UCSD-AML1 (cell line): ENCODE measurements around the gene PCGF6.
"Not testable (repeated sequence)": the region's sequence is repeated elsewhere in the genome, so short reads cannot be mapped to it uniquely, and the experiment has no call there.

Experiments
- DNase-seq: peaks from one replicate; lab custom pipeline; 2025; ENCODE audit not compliant: unreplicated experiment; lab: John Stamatoyannopoulos, UW

Gene PCGF6, protein sequence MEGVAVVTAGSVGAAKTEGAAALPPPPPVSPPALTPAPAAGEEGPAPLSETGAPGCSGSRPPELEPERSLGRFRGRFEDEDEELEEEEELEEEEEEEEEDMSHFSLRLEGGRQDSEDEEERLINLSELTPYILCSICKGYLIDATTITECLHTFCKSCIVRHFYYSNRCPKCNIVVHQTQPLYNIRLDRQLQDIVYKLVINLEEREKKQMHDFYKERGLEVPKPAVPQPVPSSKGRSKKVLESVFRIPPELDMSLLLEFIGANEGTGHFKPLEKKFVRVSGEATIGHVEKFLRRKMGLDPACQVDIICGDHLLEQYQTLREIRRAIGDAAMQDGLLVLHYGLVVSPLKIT

DNA sequence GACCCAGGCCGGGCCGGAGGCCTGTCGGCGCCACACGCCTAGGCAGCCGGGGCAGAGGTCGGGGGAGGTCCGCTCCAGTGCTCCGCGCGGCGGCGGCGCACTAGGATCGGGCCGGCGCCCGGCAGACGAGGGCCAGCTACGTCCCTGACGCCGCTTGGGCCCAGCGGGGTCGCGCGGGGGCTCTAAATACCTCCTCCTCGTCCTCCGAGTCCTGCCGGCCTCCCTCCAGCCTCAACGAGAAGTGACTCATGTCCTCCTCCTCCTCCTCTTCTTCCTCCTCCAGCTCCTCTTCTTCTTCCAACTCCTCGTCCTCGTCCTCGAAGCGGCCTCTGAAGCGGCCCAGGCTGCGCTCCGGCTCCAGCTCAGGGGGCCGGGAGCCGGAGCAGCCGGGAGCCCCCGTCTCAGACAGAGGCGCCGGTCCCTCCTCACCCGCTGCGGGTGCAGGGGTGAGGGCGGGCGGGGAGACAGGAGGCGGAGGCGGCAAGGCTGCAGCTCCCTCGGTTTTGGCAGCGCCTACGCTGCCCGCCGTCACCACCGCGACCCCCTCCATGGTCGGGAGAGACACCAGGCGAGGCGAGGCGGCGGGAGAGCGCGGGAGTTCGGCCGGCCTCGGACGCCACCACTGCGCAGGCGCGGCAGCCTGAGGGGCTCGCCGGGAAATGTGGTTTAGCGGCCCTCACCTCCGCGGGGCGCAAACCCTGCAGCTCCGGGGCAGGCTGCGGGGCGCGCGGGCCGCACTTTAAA lies at the start of gene PCGF6:
Gene PCGF6, minus strand, starts transcription at position 624 of the 744 bp plus-strand sequence. Its CDS starts 74 bp downstream, at position 550.
- DNase-seq, result peak; percentile 86

DNA sequence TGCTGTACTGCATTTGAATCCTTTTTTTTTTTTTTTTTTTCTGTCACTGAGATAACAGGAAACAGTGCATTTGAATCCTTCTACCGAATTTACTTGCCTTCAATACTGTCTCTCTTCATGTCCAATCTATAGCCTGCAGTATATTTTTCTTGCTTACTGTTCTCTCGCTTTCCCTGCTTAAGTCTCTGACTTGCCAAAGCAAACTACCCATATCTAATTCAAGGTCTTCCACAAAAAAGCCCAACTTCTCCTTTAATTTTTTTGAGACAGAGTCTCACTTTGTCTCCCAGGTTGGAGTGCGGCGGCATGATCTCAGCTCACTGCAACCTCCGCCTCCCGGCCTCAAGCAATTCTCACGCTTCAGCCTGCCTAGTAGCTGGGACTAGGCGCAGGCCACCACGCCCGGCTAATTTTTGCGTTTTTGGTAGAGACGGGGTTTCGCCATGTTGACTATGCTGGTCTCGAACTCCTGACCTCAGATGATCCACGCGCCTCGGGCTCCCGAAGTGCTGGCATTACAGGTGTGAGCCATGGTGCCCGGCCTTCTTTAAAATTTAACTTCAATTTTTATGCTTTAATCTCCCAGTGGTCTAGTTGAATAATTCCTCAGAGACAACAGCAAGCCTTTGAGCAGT lies 46.4 kb upstream of the PCGF6 start:
- no peak for DNase-seq

DNA sequence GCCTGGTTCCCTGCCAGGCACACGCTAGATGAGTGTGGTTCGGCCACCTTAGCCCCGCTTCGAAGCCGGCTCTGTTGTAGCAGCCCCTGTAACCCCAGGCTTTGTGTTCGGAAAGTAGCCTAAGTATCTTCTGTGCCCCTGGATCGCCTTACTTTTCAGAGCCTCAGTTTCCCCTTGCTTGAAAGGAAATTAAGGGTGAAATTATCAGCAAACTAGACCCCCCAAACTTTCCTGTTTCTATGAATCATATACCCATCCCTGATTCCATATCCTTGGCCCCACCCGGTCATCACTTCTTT lies 45.8 kb upstream of the PCGF6 start:
- DNase-seq, result no peak

DNA sequence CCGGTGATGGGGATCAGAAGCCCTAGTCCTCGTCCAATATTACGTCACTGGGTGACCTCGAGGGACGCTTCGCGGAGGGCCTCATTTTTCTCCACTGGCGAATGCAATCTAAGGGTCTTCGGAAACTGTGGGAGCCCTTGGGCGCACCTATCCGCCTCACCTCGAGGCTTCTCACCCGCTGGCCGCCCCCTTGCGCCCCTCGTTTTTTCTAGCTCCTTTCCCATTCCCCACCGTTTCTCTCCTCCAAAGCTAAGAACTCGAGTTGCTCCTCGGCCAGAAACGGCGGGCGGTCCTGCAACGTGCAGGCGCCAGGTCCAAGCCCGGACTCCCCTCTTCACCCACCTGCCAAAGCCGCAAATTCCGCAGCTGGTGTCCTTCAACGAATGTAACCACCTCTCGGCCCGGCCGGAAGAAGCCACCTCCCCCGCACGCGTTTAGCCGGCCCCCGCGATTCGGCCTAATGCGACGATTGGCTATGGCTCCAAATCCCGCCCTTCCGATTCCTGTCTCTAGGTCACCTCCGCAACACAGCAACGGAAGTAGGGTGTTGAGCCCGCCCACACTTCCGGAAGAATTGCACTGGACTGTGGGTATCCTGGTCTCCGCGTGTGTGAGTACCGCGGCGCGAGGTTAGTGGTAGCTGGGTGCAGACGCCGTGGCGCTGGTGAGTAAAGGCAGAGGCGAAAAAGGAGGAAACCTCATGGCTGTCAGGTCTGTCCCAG lies 45.3 kb upstream of the PCGF6 start, which contains the start of the genes ATP5MK and PDCD11:
Gene ATP5MK, minus strand, starts transcription at position 409 of the 722 bp plus-strand sequence. CDS start 4,018 bp downstream, outside the sequence.
Gene PDCD11, plus strand, starts transcription at position 560 of the 722 bp plus-strand sequence. CDS start 1,801 bp downstream, outside the sequence.
- peak; percentile 97 for DNase-seq

DNA sequence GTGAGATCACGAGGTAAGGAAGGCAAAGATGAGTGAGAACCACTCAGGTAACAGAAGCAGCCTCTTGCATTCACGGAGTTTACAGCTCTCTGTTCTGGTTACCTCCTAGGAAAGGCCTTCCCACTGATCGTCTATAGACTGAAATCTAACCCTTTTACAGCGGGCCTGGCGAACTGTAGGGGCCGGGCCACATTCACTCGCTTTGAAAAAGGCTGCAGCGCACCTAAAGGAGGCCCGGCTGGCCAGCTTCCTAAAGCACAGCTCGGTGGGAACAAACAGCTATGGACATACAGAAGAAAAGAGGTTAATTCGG lies 44.8 kb upstream of the PCGF6 start:
- peak; percentile 36 for DNase-seq

DNA sequence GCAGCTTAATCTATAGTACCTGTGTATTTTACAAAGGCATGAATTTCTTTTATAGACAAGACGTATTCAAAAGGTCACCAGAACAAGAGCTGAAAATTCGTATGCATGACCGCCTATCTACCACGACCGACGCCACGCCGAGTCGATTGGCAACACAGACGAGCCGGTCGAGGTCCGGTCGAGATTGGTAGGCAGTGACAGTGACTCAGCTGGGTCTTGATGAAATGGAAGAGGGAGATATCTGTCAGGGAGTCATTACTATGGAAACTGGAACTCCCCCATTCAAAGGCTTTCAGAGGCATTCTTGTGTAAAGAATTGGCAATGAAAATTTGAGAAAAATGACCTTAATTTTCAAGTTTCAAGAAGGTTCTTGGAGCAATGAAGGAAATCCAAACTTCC lies 43.2 kb upstream of the PCGF6 start:
- no peak for DNase-seq

DNA sequence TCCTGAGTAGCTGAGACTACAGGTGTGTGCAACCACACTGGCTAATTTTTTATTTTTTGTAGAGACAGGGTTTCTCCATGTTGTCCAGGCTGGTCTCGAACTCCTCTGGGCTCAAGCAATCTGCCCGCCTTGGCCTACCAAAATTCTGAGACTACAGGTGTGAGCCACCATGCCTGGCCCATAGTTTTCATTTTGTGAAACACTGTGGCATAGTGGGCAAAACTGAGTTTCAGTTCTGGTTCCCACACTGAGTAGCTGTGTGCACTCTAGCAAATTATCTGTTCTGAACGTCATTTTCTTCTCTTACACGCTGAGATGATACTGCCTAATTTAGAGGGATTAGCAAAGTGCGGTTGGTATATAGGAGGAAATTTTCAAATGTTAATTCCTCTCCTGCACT lies 31.8 kb upstream of the PCGF6 start:
- DNase-seq, result no peak

DNA sequence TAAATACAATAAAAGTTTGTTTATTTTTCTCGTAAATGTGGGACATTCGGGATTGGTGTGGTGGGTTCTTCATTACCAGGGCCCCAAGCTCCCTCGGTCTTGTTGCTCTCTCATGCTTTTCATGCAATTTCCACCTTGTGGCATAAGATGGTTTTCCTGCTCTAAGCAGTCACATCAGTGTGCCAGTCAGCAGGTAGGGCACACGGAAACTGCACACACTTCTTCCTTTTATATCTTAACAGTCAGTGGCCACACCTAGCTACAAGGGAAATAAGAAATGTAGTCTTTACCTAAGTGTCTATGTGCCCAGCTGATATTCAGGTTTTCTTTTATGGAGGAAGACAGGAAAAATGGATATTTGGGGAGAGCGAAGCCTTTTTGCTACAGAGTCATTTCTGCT lies 23.3 kb upstream of the PCGF6 start:
- no peak for DNase-seq

DNA sequence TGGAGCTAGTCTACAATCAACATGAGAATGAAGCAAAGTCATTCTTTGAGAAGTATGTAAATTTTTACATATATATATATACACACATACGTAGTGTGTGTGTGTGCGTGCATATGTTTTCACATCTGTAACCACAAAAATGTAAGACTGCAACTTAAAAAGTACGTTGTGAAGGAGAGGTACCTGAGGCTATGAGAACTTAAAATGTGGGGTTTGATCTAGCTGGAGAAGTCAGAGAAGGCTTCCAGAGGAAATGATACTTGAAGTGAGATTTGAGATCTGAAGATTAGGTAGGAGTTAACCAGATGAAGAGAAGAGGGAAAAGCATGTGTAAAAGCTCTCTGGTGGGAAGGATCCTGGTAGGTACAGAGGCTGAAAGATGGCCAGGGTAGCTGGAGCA lies 22.6 kb upstream of the PCGF6 start:
- DNase-seq, result no peak

DNA sequence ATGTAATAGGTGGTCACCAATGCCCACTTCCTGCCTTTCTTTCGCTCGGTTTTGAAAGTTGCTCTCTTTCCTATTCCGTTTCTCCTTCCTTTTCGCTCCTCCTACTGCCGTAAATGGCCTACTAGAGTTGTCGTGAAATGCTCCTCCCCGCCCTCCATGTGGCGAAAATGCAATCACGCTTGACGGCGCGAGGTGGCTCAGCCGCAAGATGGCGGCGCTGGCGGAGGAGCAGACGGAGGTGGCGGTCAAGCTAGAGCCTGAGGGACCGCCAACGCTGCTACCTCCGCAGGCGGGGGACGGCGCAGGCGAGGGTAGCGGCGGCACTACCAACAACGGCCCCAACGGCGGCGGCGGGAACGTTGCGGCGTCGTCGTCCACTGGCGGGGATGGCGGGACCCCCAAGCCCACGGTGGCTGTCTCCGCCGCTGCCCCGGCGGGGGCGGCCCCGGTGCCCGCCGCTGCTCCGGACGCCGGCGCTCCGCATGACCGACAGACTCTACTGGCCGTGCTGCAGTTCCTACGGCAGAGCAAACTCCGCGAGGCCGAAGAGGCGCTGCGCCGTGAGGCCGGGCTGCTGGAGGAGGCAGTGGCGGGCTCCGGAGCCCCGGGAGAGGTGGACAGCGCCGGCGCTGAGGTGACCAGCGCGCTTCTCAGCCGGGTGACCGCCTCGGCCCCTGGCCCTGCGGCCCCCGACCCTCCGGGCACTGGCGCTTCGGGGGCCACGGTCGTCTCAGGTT lies 17.0 kb upstream of the PCGF6 start, which contains the start of gene TAF5:
Gene TAF5, plus strand, starts transcription at position 195 of the 737 bp plus-strand sequence. Its CDS starts 14 bp downstream, at position 209.
- peak; percentile 87 for DNase-seq

DNA sequence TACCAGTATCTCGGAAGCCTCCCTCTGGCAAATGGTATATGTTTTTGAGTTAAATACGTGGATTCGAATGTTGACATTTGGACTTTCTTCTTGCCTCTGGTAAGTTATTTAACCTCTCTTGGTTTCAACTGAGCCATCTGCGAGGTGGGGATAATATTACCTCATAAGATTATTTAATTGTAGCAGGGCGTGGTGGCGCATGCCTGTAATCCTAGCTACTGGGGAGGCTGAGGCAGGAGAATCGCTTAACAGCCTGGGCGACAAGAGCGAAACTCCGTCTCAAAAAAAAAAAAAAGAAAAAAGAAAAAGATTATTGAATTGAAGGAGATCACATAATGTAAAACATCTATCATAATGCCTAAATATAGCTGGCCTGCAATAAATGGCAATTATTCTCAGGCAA lies 16.4 kb upstream of the PCGF6 start:
- DNase-seq, result no peak

DNA sequence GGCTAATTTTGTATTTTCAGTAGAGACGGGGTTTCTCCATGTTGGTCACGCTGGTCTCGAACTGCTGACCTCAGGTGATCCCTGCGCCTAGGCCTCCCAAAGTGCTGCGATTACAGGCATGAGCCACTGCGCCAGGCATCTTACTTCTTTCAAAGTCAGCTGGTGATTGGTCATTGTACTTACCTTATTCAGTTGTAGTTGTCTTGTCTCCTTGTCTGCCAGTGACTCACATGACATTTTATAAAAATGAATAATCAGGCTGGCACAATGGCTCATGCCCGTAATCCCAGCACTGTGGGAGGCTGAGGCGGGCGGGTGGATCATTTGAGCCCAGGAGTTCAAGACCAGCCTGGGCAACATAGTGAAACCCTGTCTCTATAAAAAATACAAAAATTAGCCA lies 9.9 kb upstream of the PCGF6 start:
- DNase-seq, result not testable (repeated sequence)

DNA sequence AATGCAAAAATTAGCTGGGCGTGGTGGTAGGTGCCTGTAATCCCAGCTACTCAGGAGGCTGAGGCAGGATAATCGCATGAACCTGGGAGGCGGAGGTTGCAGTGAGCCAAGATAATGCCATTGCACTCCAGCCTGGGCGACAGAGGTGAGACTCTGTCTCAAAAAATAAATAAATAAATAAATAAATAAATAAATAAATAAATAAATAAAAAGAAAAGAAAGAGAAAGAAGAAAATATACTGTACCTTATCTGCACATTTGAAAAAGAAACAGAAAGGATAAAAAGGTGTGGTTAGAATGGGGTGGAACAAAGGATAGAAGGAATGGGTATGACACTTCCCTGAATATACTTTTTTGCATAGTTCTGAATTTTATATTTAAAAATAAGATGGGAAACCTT lies 8.6 kb upstream of the PCGF6 start:
- DNase-seq, result not testable (repeated sequence)

DNA sequence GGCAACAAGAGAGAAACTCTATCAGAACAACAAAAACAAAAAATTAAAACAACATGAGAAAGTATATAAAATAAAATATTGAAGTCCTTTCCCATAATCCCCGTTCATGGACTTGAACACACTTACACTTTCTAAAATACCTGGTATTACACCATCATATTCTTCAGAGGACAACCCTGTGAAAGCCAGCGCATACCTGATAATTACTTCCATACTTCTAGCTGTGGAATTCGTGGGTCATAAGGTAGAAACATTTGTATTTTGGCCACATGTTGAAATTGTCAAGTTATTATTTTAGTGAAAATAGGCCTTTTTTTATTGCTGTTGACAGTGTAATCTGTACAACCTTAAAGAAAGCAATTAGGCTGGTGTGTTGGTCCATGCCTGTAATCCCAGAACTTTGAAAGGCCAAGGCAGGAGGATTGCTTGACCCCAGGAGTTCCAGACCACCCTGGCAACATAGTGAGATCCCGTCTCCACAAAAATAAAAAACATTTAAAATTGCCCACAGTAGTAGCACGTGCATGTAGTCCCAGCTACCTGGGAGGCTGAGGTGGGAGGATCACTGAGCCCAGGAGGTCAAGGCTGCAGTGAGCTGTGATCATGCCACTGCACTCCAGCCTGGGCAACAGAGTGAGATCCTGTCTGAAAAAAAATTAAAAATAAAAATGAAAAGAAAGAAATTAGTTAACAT lies 5.1 kb upstream of the PCGF6 start:
- no peak for DNase-seq

DNA sequence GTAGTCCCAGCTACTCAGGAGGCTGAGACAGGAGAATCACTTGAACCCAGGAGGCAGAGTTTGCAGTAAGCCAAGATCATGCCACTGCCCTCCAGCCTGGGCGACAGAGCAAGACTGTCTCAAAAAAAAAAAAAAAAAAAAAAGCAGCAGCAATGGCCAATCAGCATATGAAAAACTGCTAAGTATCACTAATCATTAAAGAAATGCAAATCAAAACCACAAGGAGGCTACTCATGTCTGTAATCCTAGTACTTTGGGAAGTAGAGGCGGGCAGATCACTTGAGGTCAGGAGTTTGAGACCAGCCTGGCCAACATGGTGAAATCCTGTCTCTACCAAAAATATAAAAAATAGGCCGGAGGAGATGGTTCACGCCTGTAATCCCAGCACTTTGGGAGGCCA lies 3.6 kb upstream of the PCGF6 start:
- not testable (repeated sequence) for DNase-seq

DNA sequence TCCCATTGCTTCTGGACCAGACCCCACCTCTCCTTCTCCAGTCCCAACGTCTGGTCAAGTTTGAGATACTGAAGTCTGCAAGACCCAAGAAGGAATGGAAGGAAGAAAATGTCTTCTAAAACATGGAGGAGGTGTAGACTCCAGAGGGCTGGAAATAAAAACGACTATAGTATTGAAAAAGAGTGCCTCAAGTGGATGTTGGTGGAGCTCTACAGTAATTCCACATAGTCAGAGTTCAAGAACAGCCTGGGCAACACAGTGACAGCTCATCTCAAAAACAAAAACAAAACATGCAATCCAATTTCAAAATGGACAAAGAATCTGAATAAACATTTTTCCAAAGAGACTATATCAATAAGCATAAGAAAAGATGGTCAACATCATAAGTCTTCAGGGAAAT lies 2.3 kb upstream of the PCGF6 start:
- DNase-seq, result no peak

DNA sequence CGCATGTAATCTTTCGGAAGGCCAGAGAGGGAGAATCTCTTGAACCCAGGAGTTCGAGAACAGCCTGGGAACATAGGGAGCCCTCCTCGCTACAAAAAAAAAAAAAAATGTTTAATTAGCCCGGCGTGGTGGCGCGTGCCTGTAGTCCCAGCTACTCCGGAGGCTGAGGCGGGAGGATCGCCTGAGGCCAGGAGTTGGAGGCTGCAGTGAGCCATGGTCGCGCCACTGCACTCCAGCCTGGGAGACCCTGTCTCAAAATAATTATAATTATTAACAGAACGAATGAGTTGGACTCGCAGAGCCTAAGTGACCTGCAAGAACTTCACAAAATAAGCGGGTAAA lies 794 bp downstream of the PCGF6 start:
- DNase-seq, result no peak

DNA sequence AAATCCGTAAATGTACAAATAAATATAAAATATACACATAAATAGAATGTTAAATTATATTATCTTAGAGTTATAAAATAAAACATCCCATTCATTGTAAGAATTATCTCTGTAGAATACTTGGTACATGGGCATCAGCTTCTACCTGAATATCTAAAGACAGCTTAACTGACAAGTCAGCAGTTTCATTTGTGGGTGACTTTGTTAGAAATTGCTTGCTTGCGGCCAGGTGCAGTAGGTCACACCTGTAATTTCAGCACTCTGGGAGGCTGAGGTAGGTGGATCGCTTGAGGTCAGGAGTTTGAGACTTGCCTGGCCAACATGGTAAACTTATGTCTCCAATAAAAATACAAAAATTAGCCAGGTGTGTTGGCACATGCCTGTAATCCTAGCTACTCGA lies 14.6 kb downstream of the PCGF6 start:
- DNase-seq, result no peak

DNA sequence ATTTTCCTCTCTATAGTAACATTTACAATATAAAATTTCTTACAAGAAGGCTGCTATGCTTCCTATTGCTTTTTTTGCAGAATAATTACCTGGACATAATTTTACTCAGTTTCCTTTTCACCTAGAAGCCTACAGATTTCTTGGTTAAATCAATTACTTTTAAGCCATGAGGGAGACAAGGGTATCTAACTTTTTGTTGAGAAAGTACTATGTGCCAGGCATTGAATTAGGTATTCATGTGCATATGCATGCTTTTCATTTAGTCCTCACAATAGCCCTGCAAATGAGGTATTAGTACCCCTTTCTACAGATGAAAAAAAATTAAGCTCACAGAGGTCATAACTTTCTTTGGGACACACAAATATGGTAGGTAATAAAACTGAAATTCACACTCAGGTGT lies 16.4 kb downstream of the PCGF6 start:
- no peak for DNase-seq

DNA sequence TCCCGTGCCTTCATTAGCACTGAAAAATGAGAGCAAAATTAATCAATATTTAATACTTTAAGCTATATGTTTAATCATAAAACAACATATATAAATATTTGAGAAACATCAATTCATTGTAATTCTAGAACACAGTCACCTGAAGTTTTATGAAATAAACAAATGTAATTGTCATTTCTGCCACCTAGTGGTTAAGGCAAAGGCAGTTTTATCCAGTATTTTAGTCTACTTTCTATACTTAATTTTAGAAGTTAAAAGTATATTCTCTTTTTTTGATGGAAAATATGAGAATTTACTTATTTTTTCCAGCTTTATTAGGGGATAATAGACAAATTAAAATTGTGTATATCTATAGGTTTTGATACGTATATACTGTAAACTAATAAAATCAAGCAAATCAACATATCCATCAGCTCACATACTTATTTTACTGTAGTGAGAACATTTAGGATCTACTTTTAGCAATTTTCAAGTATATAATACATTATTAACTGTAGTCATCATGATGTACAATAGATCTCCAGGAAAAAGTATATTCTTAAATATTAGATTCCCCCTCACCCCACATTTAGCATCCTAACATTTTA lies 16.9 kb downstream of the PCGF6 start:
- DNase-seq, result no peak
